OCI-LY1 (cell line): ENCODE results near the gene GAL3ST2.

Source experiments
- CTCF ChIP-seq: fragments of 200-600 bp; sonication (generic), shearing (Covaris generic); IDR thresholded peaks from 2 replicates; pipeline ENCODE4 v1.5.1; 2017; ENCODE audit warnings: mild to moderate bottlenecking, antibody characterized with exemption, low read length, moderate library complexity, mixed read lengths
- EZH2 ChIP-seq: fragments of 200-600 bp; sonication (generic), shearing (Covaris generic); IDR thresholded peaks from 2 replicates; pipeline ENCODE4 v1.8.0; 2017; ENCODE audit warnings: borderline replicate concordance, mixed run types, mild to moderate bottlenecking, antibody characterized with exemption, low read length, moderate library complexity, mixed read lengths

- TF ChIP-seq CTCF (no peak), EZH2 (no peak)
Observed at GRCh38 chr2:241746084-241746483, 30.5 kb upstream of the GAL3ST2 start.
